Measurements from ENCODE around the gene NCAPD3. TPM values are rescaled to one million over a fixed set of nuclear protein-coding genes. Genes with fewer than 3 reads are reported as not detected.
A peak's percentile ranks its signal among the peaks of the same experiment; 100 is the strongest.

Gene NCAPD3
- total and polyA plus RNA-seq, 9 donors = 5.8 to 12.1 (median 8.8) TPM

DNA sequence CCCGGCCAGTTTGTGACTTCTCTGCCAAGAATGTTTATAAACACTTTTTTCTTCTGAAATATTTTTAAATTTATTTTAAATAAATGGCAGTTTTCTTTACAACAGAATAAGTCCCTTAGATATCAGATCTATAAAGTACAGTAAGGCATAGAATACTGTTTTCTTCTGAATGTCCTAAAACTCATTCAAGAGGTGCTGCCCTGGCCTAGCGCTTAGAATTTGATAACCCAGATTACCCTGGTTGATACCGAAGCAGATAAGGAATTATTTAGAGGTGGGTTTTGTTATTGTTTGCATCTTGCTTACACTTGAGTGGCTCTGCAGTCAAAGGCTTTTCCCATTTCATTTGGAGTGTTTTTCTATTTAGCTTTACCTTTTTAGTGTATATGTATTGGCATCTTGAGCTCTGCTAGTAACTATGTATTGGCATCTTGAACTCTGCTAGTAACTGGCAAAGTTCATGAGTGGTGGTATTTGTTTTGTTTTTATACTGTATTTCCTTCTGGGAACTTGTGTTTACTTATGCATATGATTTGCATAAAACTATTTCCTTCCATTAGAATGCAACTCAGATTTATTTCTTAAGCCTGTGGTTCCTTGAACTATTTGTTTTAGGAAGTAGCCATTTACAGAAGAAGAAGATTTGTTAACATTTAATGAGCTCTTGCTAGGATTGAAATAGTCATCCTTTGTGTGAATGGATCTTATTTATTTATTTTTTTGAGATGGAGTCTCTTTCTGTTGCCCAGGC lies 30.8 kb upstream of the NCAPD3 start:
- DNase-seq = no peak
- Histone ChIP-seq H3K4me1 (ENCODE audit: insufficient read depth) (peaks cover 4% of the 10 kb centered on the region), H3K36me3 (no peaks in the 10 kb centered on the region), H3K27ac (no peak overlapping the region), H3K4me3 (peak overlapping the region; percentile 92), H3K9me3 (no peaks in the 10 kb centered on the region), H3K27me3 (no peaks in the 10 kb centered on the region)
- intact Hi-C loops (cut with DNase I) = no loop called here
- TF ChIP-seq EP300 (IDR thresholded peaks at IDR 0.05) (no peak), POLR2A (IDR thresholded peaks at IDR 0.05) (no peak)
- TF ChIP-seq, protein P1, sequence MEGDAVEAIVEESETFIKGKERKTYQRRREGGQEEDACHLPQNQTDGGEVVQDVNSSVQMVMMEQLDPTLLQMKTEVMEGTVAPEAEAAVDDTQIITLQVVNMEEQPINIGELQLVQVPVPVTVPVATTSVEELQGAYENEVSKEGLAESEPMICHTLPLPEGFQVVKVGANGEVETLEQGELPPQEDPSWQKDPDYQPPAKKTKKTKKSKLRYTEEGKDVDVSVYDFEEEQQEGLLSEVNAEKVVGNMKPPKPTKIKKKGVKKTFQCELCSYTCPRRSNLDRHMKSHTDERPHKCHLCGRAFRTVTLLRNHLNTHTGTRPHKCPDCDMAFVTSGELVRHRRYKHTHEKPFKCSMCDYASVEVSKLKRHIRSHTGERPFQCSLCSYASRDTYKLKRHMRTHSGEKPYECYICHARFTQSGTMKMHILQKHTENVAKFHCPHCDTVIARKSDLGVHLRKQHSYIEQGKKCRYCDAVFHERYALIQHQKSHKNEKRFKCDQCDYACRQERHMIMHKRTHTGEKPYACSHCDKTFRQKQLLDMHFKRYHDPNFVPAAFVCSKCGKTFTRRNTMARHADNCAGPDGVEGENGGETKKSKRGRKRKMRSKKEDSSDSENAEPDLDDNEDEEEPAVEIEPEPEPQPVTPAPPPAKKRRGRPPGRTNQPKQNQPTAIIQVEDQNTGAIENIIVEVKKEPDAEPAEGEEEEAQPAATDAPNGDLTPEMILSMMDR (IDR thresholded peaks at IDR 0.05) = no peak
- 60 to 64% (median 62%) methylated on average over 3 of the region's 3 CpGs for WGBS, 3 donors

DNA sequence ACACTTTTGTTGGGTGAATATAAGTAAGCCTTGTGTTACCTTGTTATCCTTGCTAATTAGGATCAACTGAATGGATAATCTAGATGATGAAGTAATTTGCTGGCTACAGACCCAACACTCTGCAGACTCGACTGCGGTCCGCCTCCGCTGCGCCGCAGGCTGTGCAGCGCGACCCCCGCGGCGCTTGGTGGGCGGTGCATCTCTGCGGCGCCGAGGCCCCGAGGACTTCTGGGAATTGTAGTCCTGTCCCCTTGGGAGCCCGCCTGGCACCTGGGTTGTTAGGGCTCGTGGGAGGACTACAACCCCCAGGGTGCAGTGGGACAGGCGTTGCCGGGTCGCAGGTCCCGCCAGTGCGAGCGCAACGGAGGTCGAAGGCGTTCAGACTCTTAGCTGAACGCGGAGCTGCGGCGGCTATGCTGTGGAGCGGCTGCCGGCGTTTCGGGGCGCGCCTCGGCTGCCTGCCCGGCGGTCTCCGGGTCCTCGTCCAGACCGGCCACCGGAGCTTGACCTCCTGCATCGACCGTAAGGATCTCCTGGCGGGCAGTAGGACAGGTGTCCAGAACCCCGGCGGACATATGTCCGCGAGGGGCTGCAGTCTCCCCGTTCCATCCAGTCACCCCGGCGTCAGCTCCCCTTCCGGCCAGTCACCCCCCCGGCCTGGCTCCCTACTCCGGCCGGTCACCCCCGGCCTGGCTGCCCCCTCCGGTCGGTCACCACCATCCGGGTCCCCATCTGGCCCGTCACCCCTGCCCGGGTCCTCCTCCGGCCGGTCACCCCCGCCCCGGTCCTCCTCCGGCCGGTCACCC lies 29.6 kb upstream of the NCAPD3 start, which contains the start of the genes ACAD8 and THYN1:
ACAD8 (plus strand) TSS at position 381 of the 806 bp plus-strand sequence; CDS start at position 414, 33 bp downstream.
THYN1 (minus strand) TSS at position 165 of the 806 bp plus-strand sequence. CDS start 470 bp downstream, outside the sequence.
- H3K4me1 ChIP-seq (ENCODE audit: insufficient read depth) = peaks cover 4% of the 10 kb centered on the region
- DNase-seq = peak; percentile 96 to 98 (median 97)
- H3K27me3 ChIP-seq = no peaks in the 10 kb centered on the region
- intact Hi-C loops (cut with DNase I) = no loop called here
- no peaks in the 10 kb centered on the region for H3K36me3 ChIP-seq
- peak within 1 kb of the TSS in 1 of 2 donors; percentile 26 for H3K27ac ChIP-seq
- peak; percentile 26 for TF ChIP-seq POLR2A (IDR thresholded peaks at IDR 0.05)
- no peak for TF ChIP-seq EP300 (IDR thresholded peaks at IDR 0.05)
- TF ChIP-seq, protein P1 (IDR thresholded peaks at IDR 0.05) = peak in 2 of 3 donors; percentile 43 to 63
- 0 to 1% (median 1%) methylated on average over 47 to 70 of the region's 70 CpGs for WGBS, 3 donors
- H3K9me3 ChIP-seq = no peaks in the 10 kb centered on the region
- H3K4me3 ChIP-seq = peak within 1 kb of the TSS; percentile 92

DNA sequence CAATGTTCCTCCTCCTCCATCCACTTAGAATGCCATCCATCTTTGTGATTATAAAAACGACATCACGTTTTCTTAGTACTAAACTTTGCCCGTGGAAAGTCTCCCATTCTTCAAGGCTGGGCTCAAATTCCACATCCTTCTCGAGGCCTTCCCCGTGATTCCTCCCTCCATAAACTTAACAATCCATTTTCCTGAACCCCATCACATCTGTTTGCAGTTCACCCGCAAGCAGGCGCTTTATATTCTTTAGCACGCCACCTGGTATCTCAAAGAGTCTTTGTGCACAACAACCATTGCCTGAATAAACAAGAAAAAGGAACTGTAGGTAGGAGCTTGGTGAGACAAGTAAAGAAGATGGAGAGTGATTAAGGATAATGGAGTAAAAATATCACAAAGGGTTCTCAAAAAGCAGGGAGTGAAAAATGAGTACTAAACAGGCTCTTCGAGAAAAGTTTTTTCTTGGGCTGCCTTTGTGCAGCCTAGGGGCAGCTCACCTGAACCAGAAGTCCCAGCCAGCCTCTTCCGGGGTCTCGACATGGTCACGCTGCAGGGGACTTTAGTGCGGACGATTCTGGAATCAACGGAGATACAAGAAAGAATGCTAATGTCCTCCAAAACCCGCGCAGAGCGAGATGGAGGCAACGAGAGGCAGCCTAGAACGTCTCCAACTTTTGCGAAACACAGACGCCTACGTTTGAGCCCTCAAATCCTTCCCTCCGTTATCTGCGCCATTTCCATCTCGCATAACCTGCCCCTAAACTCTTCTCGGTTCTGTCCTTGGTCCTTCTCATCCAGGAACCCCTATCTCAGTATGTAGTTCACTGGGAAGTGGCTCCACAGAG lies 28.8 kb upstream of the NCAPD3 start:
- intact Hi-C loops (cut with DNase I) = no loop called here
- peak in 4 of 5 donors; percentile 31 to 52 (median 38) for DNase-seq
- Histone ChIP-seq H3K4me1 (ENCODE audit: insufficient read depth) (peaks cover 4% of the 10 kb centered on the region), H3K27ac (peak overlapping the region in 1 of 2 donors; percentile 26), H3K4me3 (peak overlapping the region; percentile 92), H3K27me3 (no peaks in the 10 kb centered on the region), H3K9me3 (no peaks in the 10 kb centered on the region), H3K36me3 (no peaks in the 10 kb centered on the region)
- TF ChIP-seq EP300 (IDR thresholded peaks at IDR 0.05) = no peak
- TF ChIP-seq POLR2A (IDR thresholded peaks at IDR 0.05) = no peak
- TF ChIP-seq, protein P1 (IDR thresholded peaks at IDR 0.05) = no peak
- 2 to 3% (median 2%) methylated on average over 27 of the region's 27 CpGs for WGBS, 3 donors

DNA sequence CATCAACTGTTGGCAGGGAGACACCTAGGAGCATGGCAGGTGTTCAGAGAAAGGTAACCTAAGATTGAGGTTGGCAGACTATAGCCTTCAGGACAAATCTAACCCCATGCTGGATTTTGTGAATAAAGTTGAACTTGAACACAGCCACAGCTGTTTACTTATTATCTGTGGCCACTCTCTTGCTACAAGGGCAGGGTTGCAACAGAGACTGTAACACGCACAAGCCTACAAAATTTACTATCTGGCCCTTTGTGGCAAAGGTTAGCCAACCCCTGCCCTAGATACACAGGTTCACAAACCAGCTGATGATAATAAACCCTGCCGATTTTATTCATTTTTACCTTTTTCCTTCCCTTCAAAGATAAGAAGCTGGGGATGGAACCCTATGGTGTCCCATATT lies 26.9 kb upstream of the NCAPD3 start:
- Histone ChIP-seq H3K36me3 (no peaks in the 10 kb centered on the region), H3K27me3 (no peaks in the 10 kb centered on the region), H3K4me1 (ENCODE audit: insufficient read depth) (peaks cover 4% of the 10 kb centered on the region), H3K9me3 (no peaks in the 10 kb centered on the region), H3K27ac (no peak overlapping the region), H3K4me3 (no peak overlapping the region)
- WGBS, 3 donors = 85 to 90% (median 86%) methylated on average over 2 of the region's 2 CpGs
- DNase-seq = no peak
- intact Hi-C loops (cut with DNase I) = no loop called here
- no peak for TF ChIP-seq EP300 (IDR thresholded peaks at IDR 0.05)
- TF ChIP-seq POLR2A (IDR thresholded peaks at IDR 0.05) = no peak
- TF ChIP-seq, protein P1 (IDR thresholded peaks at IDR 0.05) = no peak

Measured in ovary (tissue), 9 donors.